ENCODE measurements around the gene HTRA3. TPM values are rescaled to one million over a fixed set of nuclear protein-coding genes. Genes with fewer than 3 reads are reported as not detected.

HTRA3 gene
- total and polyA plus RNA-seq, 2 of the 8 experiments (the other 6 are each of a cell fraction or from before 2014, with no cell fraction given), result 3.2 to 5.8 TPM

GRCh38 chr4:8348071-8348470 lies 78.5 kb downstream of the HTRA3 start (continued):
- no peak for TF ChIP-seq CHD7 (IDR thresholded peaks at IDR 0.05; ENCODE audit: insufficient replicate concordance, low read length)
- TF ChIP-seq SIRT6 (IDR thresholded peaks at IDR 0.05; ENCODE audit: low read length), result no peak
- no peak for TF ChIP-seq ATF2 (IDR thresholded peaks at IDR 0.05; ENCODE audit: low read length)
- no peak for TF ChIP-seq CHD1 (IDR thresholded peaks at IDR 0.05; ENCODE audit: low read depth, low read length)
- TF ChIP-seq TCF12 (IDR thresholded peaks at IDR 0.05; ENCODE audit: low read depth, low read length), result no peak
- TF ChIP-seq TEAD4 (IDR thresholded peaks at IDR 0.05; ENCODE audit: low read depth, low read length), result no peak
- TF ChIP-seq BACH1 (IDR thresholded peaks at IDR 0.05; ENCODE audit: low read length), result no peak

All from H1 (cell line).